Fibroblast of lung (primary cell): ENCODE data around the gene CTSO. TPM values are rescaled to one million over a fixed set of nuclear protein-coding genes. Genes with fewer than 3 reads are reported as not detected.

ENCODE experiments used
- DNase-seq, 2 donors: peaks; one replicate each; pipeline versions ENCODE4 v3.0.0 to v3.0.0-alpha.2; 2010; ENCODE audit warnings: low read depth in 2 of 2
- H2AFZ ChIP-seq: 2 replicates; pipeline ENCODE4 v1.5.1; 2012; ENCODE audit warnings: low read length, control low read depth, inconsistent platforms
- H3K27ac ChIP-seq: 2 replicates; pipeline ENCODE4 v1.5.1; 2011; ENCODE audit warnings: low read length, control low read depth; ENCODE audit not compliant: insufficient read depth
- H3K27me3 ChIP-seq: 2 replicates; pipeline ENCODE4 v1.5.1; 2011; ENCODE audit warnings: mild to moderate bottlenecking, low read length; ENCODE audit not compliant: control insufficient read depth, insufficient read depth
- H3K36me3 ChIP-seq: 2 replicates; pipeline ENCODE4 v1.5.1; 2011; ENCODE audit warnings: low read length; ENCODE audit not compliant: control insufficient read depth, insufficient read depth
- H3K4me1 ChIP-seq: 2 replicates; pipeline ENCODE4 v1.5.1; 2011; ENCODE audit warnings: low read length; ENCODE audit not compliant: control insufficient read depth, insufficient read depth; ENCODE audit errors: extremely low read depth
- H3K4me2 ChIP-seq: 2 replicates; pipeline ENCODE4 v1.5.1; 2011; ENCODE audit warnings: low read length, control low read depth; ENCODE audit not compliant: insufficient read depth; ENCODE audit errors: extremely low read depth
- H3K4me3 ChIP-seq, 4 experiments: fragments of 200-600 bp in 1 of 4; sonication (generic) in 1 of 4; replicated peaks in 1 of 4; 2 replicates each; pipeline ENCODE4 v1.5.1; 2011 to 2016; ENCODE audit warnings: low read length in 4 of 4, low read depth in 3 of 4, mild to moderate bottlenecking in 3 of 4, control low read depth in 2 of 4, inconsistent platforms in 1 of 4, mixed read lengths in 1 of 4; ENCODE audit not compliant: insufficient read depth in 1 of 4; ENCODE audit errors: control extremely low read depth in 1 of 4
- H3K79me2 ChIP-seq: 2 replicates; pipeline ENCODE4 v1.5.1; 2012; ENCODE audit warnings: mild to moderate bottlenecking, low read length, inconsistent platforms; ENCODE audit not compliant: control insufficient read depth, insufficient read depth
- H3K9ac ChIP-seq: 2 replicates; pipeline ENCODE4 v1.5.1; 2011; ENCODE audit warnings: mild to moderate bottlenecking, low read length, control low read depth; ENCODE audit not compliant: insufficient read depth
- H3K9me3 ChIP-seq: 2 replicates; pipeline ENCODE4 v1.5.1; 2012; ENCODE audit warnings: low read depth, low read length; ENCODE audit not compliant: control insufficient read depth, insufficient read depth
- H4K20me1 ChIP-seq: 2 replicates; pipeline ENCODE4 v1.5.1; 2011; ENCODE audit warnings: low read length; ENCODE audit not compliant: control insufficient read depth, insufficient read depth; ENCODE audit errors: extremely low read depth
- EZH2 ChIP-seq: IDR thresholded peaks from 2 replicates; pipeline ENCODE4 v1.5.1; 2012; ENCODE audit warnings: low read length, control low read depth, mild to moderate bottlenecking; ENCODE audit errors: missing control alignments
- polyA plus RNA-seq, 2 donors: library from polyadenylated mRNA; depleted of rRNA in 1 of 2; stranded (reverse) in 1 of 2; unstranded in 1 of 2; fragments of >200 nt; gene quantifications; 2 replicates each; pipeline ENCODE4 v1.2.1, GENCODE V29; 2011 to 2012; ENCODE audit warnings: missing spikeins in 1 of 2
- total RNA-seq: library from RNA; depleted of rRNA; stranded (reverse); fragments of >200 nt; gene quantifications from 2 replicates; pipeline ENCODE4 v1.2.1, GENCODE V29; 2014
- TF ChIP-seq, protein P1 (sequence below), 2 donors: IDR thresholded peaks in 1 of 2; conservative IDR thresholded peaks in 1 of 2; 1 replicate in 1 of 2; 2 replicates in 1 of 2; pipeline ENCODE4 v1.5.1; 2011 to 2012; ENCODE audit warnings: low read length in 2 of 2, control low read depth in 1 of 2, inconsistent platforms in 1 of 2, low read depth in 1 of 2, mild to moderate bottlenecking in 1 of 2

CTSO gene
- total and polyA plus RNA-seq, 2 donors (not counting 1 experiment from before 2014, with no cell fraction given) = 23.6 to 47.3 TPM

DNA sequence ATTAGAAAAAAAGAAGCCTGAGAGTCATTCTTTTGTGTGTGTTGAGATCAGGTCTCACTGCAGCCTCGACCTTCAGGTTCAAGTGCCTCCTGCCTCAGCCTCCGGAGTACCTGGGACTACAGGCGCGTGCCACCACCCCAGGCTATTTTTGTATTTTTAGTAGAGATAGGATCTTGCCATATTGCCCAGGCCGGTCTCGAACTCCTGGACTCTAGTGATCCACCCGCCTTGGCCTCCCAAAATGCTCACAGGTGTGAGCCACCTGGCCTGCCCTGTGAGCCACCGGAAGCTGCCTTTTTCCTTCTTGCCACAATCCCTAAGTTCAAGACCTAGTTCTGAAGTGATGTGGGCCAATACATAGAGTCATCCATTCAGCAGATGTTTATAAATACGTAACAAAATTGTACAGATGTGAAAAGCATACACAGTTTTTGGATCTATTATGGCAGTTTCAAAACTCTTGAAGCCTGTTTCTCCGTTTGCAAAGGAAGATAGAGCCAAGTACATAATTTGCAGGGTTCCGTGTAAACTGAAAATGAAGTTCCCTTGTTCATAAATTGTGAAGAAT lies 536 bp upstream of the CTSO start:
- Histone ChIP-seq H3K36me3 (no peaks in the 10 kb centered on the region), H3K9me3 (no peaks in the 10 kb centered on the region)

GRCh38 chr4:155952501-155952901 lies 1.2 kb downstream of the CTSO start:
- H3K4me1 ChIP-seq = peaks cover 5% of the 10 kb centered on the region
- peak overlapping the region; percentile 98 for H3K27ac ChIP-seq
- H4K20me1 ChIP-seq = no peaks in the 10 kb centered on the region
- no peaks in the 10 kb centered on the region for H3K36me3 ChIP-seq
- peak overlapping the region; percentile 92 for H2AFZ ChIP-seq
- TF ChIP-seq, protein P1, sequence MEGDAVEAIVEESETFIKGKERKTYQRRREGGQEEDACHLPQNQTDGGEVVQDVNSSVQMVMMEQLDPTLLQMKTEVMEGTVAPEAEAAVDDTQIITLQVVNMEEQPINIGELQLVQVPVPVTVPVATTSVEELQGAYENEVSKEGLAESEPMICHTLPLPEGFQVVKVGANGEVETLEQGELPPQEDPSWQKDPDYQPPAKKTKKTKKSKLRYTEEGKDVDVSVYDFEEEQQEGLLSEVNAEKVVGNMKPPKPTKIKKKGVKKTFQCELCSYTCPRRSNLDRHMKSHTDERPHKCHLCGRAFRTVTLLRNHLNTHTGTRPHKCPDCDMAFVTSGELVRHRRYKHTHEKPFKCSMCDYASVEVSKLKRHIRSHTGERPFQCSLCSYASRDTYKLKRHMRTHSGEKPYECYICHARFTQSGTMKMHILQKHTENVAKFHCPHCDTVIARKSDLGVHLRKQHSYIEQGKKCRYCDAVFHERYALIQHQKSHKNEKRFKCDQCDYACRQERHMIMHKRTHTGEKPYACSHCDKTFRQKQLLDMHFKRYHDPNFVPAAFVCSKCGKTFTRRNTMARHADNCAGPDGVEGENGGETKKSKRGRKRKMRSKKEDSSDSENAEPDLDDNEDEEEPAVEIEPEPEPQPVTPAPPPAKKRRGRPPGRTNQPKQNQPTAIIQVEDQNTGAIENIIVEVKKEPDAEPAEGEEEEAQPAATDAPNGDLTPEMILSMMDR (conservative IDR thresholded peaks at IDR 0.05 in 1 of 2, IDR thresholded peaks at IDR 0.05 in 1 of 2; ENCODE audit: low read depth in 1 of 2, low read length in 2 of 2) = no peak
- TF ChIP-seq EZH2 = no peak
- peak; percentile 44 to 64 for DNase-seq
- H3K4me3 ChIP-seq = peak overlapping the region; percentile 27 to 88 (median 56)
- H3K27me3 ChIP-seq = no peaks in the 10 kb centered on the region
- no peaks in the 10 kb centered on the region for H3K79me2 ChIP-seq
- no peaks in the 10 kb centered on the region for H3K9me3 ChIP-seq
- peak overlapping the region; percentile 95 for H3K4me2 ChIP-seq
- peak overlapping the region; percentile 48 for H3K9ac ChIP-seq

More for the DNA sequence above, 536 bp upstream of the CTSO start:
- Histone ChIP-seq H3K79me2 (no peaks in the 10 kb centered on the region), H3K27me3 (no peaks in the 10 kb centered on the region), H3K9ac (peak overlapping the region; percentile 96), H4K20me1 (no peaks in the 10 kb centered on the region), H2AFZ (peak overlapping the region; percentile 95), H3K4me1 (peaks cover 5% of the 10 kb centered on the region), H3K27ac (peak overlapping the region; percentile 98), H3K4me2 (peak overlapping the region; percentile 21), H3K4me3 (peak overlapping the region; percentile 62 to 78 (median 66))
- DNase-seq = peak in 1 of 2 donors; percentile 30
- TF ChIP-seq, protein P1 (conservative IDR thresholded peaks at IDR 0.05 in 1 of 2, IDR thresholded peaks at IDR 0.05 in 1 of 2; ENCODE audit: low read depth in 1 of 2, low read length in 2 of 2) = no peak
- TF ChIP-seq EZH2 = no peak

DNA sequence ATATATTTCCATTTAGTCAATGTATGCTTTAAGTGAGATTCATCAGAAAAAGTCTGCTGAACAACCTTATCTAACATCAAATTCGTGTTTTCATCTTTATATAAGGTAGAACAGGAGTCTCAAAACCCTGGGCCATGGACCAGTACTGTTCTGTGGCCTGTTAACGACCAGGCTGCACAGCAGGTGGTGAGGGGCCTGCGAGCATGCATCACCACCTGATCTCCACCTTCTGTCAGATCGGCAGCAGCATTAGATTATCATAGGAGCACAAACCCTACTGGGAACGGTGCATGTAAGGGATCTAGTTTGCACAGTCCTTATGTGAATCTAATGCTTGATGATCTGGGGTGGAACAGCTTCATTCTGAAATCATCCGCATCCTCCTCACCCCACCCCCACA lies 3.2 kb downstream of the CTSO start:
- Histone ChIP-seq H3K4me3 (no peak overlapping the region), H4K20me1 (no peaks in the 10 kb centered on the region), H3K27me3 (no peaks in the 10 kb centered on the region), H3K9me3 (no peaks in the 10 kb centered on the region), H3K4me2 (no peak overlapping the region), H3K4me1 (peaks cover 5% of the 10 kb centered on the region), H3K9ac (no peak overlapping the region), H3K27ac (no peak overlapping the region), H3K79me2 (no peaks in the 10 kb centered on the region), H3K36me3 (no peaks in the 10 kb centered on the region), H2AFZ (no peak overlapping the region)
- TF ChIP-seq, protein P1 (conservative IDR thresholded peaks at IDR 0.05 in 1 of 2, IDR thresholded peaks at IDR 0.05 in 1 of 2; ENCODE audit: low read depth in 1 of 2, low read length in 2 of 2) = no peak
- no peak for TF ChIP-seq EZH2
- no peak for DNase-seq
